Esophagus squamous epithelium (tissue), 5 donors: ENCODE measurements around the gene ROR1. TPM values are rescaled to one million over a fixed set of nuclear protein-coding genes. Genes with fewer than 3 reads are reported as not detected.
A peak's percentile ranks its signal among the peaks of the same experiment; 100 is the strongest.

Experiments used
- DNase-seq: peaks from one replicate; lab custom pipeline; 2025; lab: John Stamatoyannopoulos, UW
- H3K27ac ChIP-seq, 4 donors: fragments of 200-600 bp; sonication (generic); one replicate each; pipeline ENCODE4 v1.5.1; 2016 to 2019; ENCODE audit warnings: mild to moderate bottlenecking in 1 of 4
- H3K27me3 ChIP-seq, 4 donors: fragments of 200-600 bp; sonication (generic); 1 replicate in 3 of 4; 2 replicates in 1 of 4; pipeline versions ENCODE4 v1.5.1 to v1.6.0; 2017 to 2021; ENCODE audit warnings: antibody characterized with exemption in 1 of 4
- H3K36me3 ChIP-seq, 3 donors: fragments of 200-600 bp; sonication (generic); one replicate each; pipeline ENCODE4 v1.5.1; 2016 to 2019
- H3K4me1 ChIP-seq, 3 donors: fragments of 200-600 bp; sonication (generic); one replicate each; pipeline ENCODE4 v1.5.1; 2017 to 2019
- H3K4me3 ChIP-seq, 4 donors: fragments of 200-600 bp; sonication (generic); 1 replicate in 3 of 4; 2 replicates in 1 of 4; pipeline ENCODE4 v1.5.1; 2016 to 2019; ENCODE audit warnings: mild to moderate bottlenecking in 2 of 4, moderate library complexity in 1 of 4
- H3K9me3 ChIP-seq, 3 donors: fragments of 200-600 bp; sonication (generic); one replicate each; pipeline ENCODE4 v1.5.1; 2016 to 2019
- POLR2A ChIP-seq, 4 donors: fragments of 450-650 bp; IDR thresholded peaks; one replicate each; pipeline ENCODE4 v1.6.1; 2017; ENCODE audit warnings: antibody characterized with exemption in 4 of 4, mild to moderate bottlenecking in 4 of 4, moderate library complexity in 3 of 4
- WGBS, 2 donors: methylation state at CpG; one replicate each; pipeline ENCODE4 v1.1.5; 2018; 5-methylcytosine and 5-hydroxymethylcytosine counted together
- intact Hi-C: fragments of 100-400 bp; cut with DNase I; formaldehyde crosslinking; loops from one replicate; pipeline ENCODE4 v1.15.0; 2022
- total RNA-seq, 4 donors: library from RNA; depleted of rRNA; stranded (reverse); fragments of >200 nt; gene quantifications; one replicate each; pipeline ENCODE4 v1.1.0, GENCODE V29; 2016
- TF ChIP-seq, protein P1 (sequence below), 6 experiments: fragments of 450-650 bp in 4 of 6; fragments of 200-600 bp in 2 of 6; sonication (generic) in 2 of 6; IDR thresholded peaks; one replicate each; pipeline ENCODE4 v1.5.1; 2016 to 2019; ENCODE audit warnings: antibody characterized with exemption in 6 of 6, mild to moderate bottlenecking in 4 of 6, moderate library complexity in 4 of 6
- donor health status: DM: yes; HTN: yes; CAD: no.

ROR1 gene
- total RNA-seq, 4 donors from 2014 or later, result 6.6 to 15.3 (median 9.4) TPM

GRCh38 chr1:63887809-63888208, 114.0 kb downstream of the ROR1 start:
- intact Hi-C loops, result no loop called here
- no peaks in the 10 kb centered on the region for H3K9me3 ChIP-seq
- DNase-seq, result no peak
- H3K27ac ChIP-seq, result no peak overlapping the region
- H3K36me3 ChIP-seq, result no peaks in the 10 kb centered on the region
- 95% methylated on average over 2 of the region's 2 CpGs for WGBS, 2 donors
- TF ChIP-seq POLR2A (IDR thresholded peaks at IDR 0.05), result no peak
- TF ChIP-seq, protein P1, sequence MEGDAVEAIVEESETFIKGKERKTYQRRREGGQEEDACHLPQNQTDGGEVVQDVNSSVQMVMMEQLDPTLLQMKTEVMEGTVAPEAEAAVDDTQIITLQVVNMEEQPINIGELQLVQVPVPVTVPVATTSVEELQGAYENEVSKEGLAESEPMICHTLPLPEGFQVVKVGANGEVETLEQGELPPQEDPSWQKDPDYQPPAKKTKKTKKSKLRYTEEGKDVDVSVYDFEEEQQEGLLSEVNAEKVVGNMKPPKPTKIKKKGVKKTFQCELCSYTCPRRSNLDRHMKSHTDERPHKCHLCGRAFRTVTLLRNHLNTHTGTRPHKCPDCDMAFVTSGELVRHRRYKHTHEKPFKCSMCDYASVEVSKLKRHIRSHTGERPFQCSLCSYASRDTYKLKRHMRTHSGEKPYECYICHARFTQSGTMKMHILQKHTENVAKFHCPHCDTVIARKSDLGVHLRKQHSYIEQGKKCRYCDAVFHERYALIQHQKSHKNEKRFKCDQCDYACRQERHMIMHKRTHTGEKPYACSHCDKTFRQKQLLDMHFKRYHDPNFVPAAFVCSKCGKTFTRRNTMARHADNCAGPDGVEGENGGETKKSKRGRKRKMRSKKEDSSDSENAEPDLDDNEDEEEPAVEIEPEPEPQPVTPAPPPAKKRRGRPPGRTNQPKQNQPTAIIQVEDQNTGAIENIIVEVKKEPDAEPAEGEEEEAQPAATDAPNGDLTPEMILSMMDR (IDR thresholded peaks at IDR 0.05), result no peak
- H3K4me3 ChIP-seq, result no peak overlapping the region
- H3K27me3 ChIP-seq, result no peaks in the 10 kb centered on the region
- H3K4me1 ChIP-seq, result peaks cover 6 to 36% (median 8%) of the 10 kb centered on the region in 3 donors

DNA sequence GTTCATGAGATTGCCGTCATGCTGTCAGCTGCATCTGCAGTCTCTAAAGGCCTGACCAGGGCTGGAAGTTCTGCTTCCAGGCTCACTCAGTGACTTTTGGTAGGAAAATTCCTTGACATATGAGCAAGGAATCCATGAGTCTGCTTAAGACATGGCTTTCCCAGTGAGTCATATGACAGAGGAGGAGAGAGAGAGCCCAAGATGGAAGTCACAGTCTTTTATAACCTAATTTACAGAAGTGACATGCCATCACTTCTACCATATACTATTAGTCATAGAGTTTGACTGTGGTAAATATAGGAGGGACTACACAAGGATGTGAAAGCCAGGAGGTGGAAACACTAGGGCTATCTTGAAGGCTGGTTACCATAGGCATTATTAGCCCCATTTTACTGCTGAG, 115.2 kb downstream of the ROR1 start:
- WGBS, 2 donors, result 92 to 100% methylated on average over 1 of the region's 1 CpG
- intact Hi-C loops, result no loop called here

DNA sequence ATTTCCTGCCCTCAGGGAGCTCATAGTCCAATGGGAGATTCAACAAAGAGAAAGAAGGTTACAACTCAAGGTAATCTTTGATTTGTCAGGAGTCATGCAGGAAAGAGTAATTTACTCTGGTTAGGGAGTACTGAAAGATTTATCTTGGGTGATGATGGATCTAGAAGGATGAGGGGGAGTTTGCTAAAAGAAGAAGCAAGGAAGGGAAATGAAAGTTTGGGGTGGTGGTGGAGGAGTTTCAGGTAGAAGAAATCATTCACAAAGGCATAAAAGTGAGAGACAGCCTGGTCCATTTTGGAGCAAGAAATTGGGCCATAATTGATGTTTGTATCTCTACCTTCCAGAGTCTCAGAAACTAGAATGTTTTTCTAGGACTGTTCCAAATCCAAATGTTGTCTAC, 116.7 kb downstream of the ROR1 start:
- H3K27me3 ChIP-seq, result no peaks in the 10 kb centered on the region
- TF ChIP-seq, protein P1 (IDR thresholded peaks at IDR 0.05), result no peak
- no peak for TF ChIP-seq POLR2A (IDR thresholded peaks at IDR 0.05)
- no peak for DNase-seq
- no peaks in the 10 kb centered on the region for H3K36me3 ChIP-seq
- H3K4me1 ChIP-seq, result peaks cover 11 to 44% (median 14%) of the 10 kb centered on the region in 3 donors
- no peak overlapping the region for H3K27ac ChIP-seq
- no peak overlapping the region for H3K4me3 ChIP-seq
- no peaks in the 10 kb centered on the region for H3K9me3 ChIP-seq
- intact Hi-C loops, result no loop called here

More for the DNA sequence above, 115.2 kb downstream of the ROR1 start:
- no peak overlapping the region for H3K4me3 ChIP-seq
- TF ChIP-seq, protein P1 (IDR thresholded peaks at IDR 0.05), result no peak
- no peak for TF ChIP-seq POLR2A (IDR thresholded peaks at IDR 0.05)
- no peaks in the 10 kb centered on the region for H3K9me3 ChIP-seq
- H3K27ac ChIP-seq, result no peak overlapping the region
- H3K4me1 ChIP-seq, result peaks cover 14 to 37% (median 15%) of the 10 kb centered on the region in 3 donors
- no peaks in the 10 kb centered on the region for H3K27me3 ChIP-seq
- DNase-seq, result no peak
- no peaks in the 10 kb centered on the region for H3K36me3 ChIP-seq

GRCh38 chr1:63891060-63891690, 117.4 kb downstream of the ROR1 start:
- Histone ChIP-seq H3K9me3 (no peaks in the 10 kb centered on the region), H3K27me3 (no peaks in the 10 kb centered on the region), H3K4me1 (peaks cover 11 to 44% (median 14%) of the 10 kb centered on the region in 3 donors), H3K4me3 (no peak overlapping the region), H3K36me3 (no peaks in the 10 kb centered on the region), H3K27ac (no peak overlapping the region)
- DNase-seq, result no peak
- TF ChIP-seq, protein P1 (IDR thresholded peaks at IDR 0.05), result no peak
- TF ChIP-seq POLR2A (IDR thresholded peaks at IDR 0.05), result no peak
- WGBS, 2 donors, result 86 to 98% methylated on average over 4 of the region's 4 CpGs
- intact Hi-C loops, result no loop called here

DNA sequence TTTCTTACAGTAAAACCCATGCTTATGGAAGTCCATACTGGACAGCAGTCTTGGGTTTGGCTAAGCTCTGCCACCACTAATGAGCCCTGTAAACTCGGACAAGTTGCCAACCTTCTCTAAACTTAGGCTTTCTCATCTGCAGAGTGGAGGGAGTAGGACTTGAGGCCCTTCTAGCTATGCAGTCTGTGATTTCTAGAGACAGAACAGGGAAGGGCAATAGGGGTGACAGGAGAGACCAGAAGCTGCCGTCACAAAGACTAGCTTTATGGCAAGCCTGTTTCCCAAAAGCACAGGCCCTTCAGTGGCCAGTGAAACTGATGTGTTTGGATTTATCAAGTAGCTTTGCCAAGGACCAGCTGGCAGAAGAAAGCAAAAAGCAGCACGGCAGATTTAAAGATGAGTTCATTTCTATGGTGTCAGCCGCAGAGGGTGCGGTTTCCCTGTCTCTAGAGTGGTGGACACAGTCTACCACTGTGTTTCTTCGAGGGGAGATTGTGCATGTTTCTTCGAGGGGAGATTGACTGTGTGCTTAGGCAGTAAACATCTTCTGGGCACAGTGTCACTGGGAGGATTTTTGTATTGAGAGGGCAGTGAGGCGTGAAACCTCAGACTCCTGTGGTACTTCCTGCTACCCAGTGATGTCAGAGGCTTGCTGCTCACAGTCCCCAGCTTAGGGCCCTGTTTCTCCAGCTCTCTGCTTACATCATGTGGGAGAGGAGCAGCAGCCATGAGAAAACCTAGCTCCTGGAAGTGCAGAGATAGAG, 119.0 kb downstream of the ROR1 start:
- no peaks in the 10 kb centered on the region for H3K36me3 ChIP-seq
- TF ChIP-seq, protein P1 (IDR thresholded peaks at IDR 0.05), result no peak
- no peak for TF ChIP-seq POLR2A (IDR thresholded peaks at IDR 0.05)

More for the DNA sequence above, 119.0 kb downstream of the ROR1 start:
- intact Hi-C loops, result no loop called here
- DNase-seq, result peak; percentile 7
- Histone ChIP-seq H3K4me1 (peaks cover 11 to 38% (median 14%) of the 10 kb centered on the region in 3 donors), H3K9me3 (no peaks in the 10 kb centered on the region), H3K4me3 (no peak overlapping the region), H3K27ac (peak overlapping the region; percentile 15 to 84 (median 74)), H3K27me3 (no peaks in the 10 kb centered on the region)
- WGBS, 2 donors, result 27 to 31% methylated on average over 6 to 8 of the region's 8 CpGs
